Retinal pigment epithelial cell (primary cell): Measurements from ENCODE around the gene MTMR2.
"Not testable (repeated sequence)": the region's sequence is repeated elsewhere in the genome, so short reads cannot be mapped to it uniquely, and the experiment has no call there.

Experiments used
- DNase-seq: peaks from one replicate; pipeline ENCODE4 v3.0.0-alpha.2; 2010; ENCODE audit warnings: low read depth
- H3K4me3 ChIP-seq: 2 replicates; pipeline ENCODE4 v1.5.1; 2011; ENCODE audit warnings: mild to moderate bottlenecking, low read length, control low read depth, moderate library complexity
- TF ChIP-seq, protein P1 (sequence below): conservative IDR thresholded peaks from 2 replicates; pipeline ENCODE4 v1.5.1; 2011; ENCODE audit warnings: low read depth, low read length, control low read depth, inconsistent platforms

Gene MTMR2

DNA sequence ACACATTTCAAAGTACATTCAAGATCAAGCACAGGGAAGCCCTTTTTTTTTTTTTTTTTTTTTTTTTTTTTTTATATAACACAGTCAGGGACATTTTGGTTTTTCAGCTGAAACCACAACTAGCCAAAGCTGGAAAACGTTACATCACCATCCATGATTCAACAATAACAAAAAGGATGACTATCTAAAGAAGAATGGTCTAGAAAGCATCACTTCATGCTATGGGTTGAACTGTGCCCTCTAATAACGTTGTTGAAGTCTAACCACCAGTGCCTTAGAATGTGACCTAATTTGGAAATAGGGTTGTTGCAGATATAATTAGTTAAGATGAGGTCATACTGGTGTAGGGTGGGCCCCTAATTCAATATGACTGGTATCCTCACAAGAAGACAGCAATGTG, 46.6 kb downstream of the MTMR2 start:
- TF ChIP-seq, protein P1, sequence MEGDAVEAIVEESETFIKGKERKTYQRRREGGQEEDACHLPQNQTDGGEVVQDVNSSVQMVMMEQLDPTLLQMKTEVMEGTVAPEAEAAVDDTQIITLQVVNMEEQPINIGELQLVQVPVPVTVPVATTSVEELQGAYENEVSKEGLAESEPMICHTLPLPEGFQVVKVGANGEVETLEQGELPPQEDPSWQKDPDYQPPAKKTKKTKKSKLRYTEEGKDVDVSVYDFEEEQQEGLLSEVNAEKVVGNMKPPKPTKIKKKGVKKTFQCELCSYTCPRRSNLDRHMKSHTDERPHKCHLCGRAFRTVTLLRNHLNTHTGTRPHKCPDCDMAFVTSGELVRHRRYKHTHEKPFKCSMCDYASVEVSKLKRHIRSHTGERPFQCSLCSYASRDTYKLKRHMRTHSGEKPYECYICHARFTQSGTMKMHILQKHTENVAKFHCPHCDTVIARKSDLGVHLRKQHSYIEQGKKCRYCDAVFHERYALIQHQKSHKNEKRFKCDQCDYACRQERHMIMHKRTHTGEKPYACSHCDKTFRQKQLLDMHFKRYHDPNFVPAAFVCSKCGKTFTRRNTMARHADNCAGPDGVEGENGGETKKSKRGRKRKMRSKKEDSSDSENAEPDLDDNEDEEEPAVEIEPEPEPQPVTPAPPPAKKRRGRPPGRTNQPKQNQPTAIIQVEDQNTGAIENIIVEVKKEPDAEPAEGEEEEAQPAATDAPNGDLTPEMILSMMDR: no peak
- H3K4me3 ChIP-seq: no peak overlapping the region
- DNase-seq: peak; percentile 48

DNA sequence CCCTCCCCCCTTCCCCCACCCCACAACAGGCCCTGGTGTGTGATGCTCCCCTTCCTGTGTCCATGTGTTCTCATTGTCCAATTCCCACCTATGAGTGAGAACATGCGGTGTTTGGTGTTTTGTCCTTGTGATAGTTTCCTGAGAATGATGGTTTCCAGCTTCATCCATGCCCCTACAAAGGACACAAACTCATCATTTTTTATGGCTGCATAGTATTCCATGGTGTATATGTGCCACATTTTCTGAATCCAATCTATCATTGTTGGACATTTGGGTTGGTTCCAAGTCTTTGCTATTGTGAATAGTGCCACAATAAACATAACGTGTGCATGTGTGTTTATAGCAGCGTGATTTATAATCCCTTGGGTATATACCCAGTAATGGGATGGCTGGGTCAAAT, 53.0 kb downstream of the MTMR2 start:
- H3K4me3 ChIP-seq, DNase-seq: not testable (repeated sequence)

DNA sequence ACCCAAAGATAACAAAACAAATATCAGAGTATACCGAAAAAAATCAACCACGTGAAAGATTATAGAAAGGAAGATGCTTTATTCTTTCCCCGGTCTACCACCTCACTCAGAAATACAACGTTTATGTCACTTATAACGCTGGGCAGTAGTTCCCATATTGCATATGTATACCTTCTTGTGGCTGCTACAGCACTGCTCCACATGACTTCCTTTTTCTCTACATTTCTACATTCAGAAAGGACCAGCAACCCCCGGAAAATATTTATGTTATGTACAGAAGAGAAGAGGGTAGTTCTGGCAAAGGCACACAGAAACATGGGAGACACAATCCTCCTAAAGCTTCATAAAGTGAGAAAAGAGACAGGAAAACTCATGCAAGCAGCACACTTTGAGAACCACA, 56.8 kb downstream of the MTMR2 start:
- TF ChIP-seq, protein P1: no peak
- H3K4me3 ChIP-seq: no peak overlapping the region
- no peak for DNase-seq

DNA sequence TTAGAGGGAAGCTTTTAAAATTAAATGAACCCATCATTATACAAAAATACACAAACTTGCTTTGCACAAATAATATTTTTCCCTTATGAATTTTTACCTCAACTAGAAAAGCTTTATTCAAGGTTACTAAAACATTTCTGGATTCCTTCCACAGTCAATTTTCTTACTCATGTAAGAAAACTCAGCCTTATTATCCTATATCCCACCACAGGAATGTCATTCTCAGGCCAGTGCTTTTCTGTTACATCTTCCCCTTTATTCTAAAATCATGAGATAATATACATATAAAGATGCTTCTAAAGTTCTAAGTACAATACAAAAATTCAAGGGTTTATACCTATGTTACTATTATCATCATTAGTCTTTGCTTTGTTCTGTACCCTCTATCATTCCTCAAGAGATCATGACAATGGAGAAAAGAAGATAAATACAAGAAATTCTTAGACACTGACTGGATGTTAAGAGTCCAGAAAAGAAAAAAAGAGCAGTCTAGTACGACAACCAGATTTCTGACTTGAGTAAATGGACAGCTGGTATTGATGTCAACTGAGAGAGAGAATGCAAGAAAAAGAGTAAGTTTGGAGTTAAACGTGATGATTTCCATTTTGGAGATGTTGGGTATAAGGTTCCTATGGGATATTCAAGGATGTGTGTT, 60.3 kb downstream of the MTMR2 start:
- TF ChIP-seq, protein P1: no peak
- no peak for DNase-seq
- H3K4me3 ChIP-seq: no peak overlapping the region

DNA sequence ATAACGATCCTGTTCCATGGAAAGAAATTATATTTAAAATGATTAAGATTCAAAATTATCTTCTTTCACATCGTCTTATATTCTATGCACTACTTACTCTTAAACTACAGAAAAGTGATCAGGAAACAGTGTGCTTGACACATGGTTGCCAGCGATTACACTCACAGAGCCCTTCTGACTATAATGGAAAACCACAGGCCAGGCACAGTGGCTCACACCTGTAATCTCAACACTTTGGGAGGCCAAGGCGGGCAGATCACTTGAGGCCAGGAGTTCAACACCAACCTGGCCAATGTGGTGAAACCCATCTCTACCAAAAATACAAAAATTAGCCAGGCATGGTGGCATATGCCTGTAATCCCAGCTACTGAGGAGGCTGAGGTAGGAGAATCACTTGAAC, 63.9 kb downstream of the MTMR2 start:
- DNase-seq: not testable (repeated sequence)

DNA sequence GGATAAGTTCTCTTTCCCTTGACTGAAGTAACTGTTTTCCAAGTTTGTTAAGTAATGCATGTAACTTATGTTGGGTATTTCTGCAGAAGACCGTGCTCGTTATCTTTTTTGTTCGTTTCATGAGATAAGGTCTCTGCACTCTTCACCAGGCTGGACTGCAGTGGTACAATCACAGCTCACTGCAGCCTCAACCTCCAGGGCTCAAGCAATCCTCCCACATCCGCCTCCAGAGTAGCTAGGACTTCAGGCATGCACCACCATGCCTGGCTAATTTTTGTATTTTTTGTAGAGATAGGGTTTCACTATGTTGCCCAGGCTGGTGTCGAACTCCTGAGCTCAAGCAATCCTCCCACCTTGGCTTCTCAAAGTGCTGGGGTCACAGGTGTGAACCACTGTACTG, 69.5 kb downstream of the MTMR2 start:
- not testable (repeated sequence) for H3K4me3 ChIP-seq, DNase-seq

More for the DNA sequence above, 63.9 kb downstream of the MTMR2 start:
- not testable (repeated sequence) for H3K4me3 ChIP-seq

DNA sequence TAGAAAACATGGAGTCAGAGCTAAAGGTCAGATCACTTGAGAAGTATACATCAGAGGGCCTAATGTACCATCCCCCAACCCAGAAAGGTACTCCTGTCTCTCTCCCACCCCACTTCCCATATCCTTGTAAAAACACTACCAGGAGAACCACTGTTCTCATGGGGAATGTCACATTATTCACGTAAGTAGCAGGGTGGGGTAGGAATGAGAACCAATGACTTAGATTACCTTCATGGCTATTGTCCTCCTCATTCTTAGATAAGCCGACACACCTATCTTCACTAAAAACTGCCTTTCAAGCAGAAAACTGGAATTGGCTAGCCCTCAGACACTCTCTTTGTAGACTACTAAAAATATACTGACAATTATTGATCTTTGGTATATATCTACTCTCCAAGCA, 70.0 kb downstream of the MTMR2 start:
- TF ChIP-seq, protein P1: no peak
- no peak for DNase-seq
- H3K4me3 ChIP-seq: no peak overlapping the region

DNA sequence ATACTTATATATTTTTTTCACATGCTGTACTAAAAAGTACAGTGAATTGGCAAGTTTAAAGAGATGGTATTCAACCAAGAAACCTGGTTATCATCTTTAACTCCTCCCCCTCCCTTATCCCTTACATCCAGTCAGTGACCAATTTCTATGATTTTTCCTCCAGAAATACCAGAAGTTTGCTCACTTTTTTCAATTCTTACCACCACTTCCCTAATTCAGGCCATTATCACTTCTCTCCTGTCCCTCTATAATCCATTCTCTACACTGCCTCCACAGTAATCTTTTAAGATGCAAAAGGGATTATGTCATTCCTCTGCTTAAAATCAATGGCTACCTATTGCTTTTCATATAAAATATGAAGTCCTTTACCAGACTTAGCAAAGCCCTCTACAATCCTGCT, 70.8 kb downstream of the MTMR2 start:
- no peak for DNase-seq
- TF ChIP-seq, protein P1: no peak
- no peak overlapping the region for H3K4me3 ChIP-seq

DNA sequence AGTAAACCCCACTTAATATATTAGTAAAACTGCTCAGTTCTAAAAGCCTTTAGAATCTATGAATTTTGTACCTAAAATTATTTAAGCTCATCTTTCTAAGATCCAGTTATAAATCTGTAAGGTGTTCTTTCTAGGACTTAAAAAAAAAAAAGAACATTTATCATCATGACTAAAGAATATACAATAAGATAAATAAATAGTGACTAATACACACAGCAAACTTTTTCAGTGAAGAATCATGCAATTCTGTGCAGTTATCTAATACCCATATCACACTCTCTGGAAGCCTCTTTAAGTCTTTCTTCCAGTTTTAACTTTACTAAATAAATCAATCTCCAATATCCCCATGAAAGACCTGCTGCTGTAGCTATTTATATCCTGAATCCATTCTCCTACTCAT, 73.8 kb downstream of the MTMR2 start:
- no peak overlapping the region for H3K4me3 ChIP-seq
- no peak for DNase-seq
- TF ChIP-seq, protein P1: no peak
